Cardiac muscle cell (in vitro differentiated cells and primary cell): ENCODE results near the gene TTC38. TPM values are rescaled to one million over a fixed set of nuclear protein-coding genes. Genes with fewer than 3 reads are reported as not detected.

Experiments used
- DNase-seq, 2 donors: peaks; one replicate each; pipeline versions ENCODE4 v3.0.0 to v3.0.0-alpha.2; 2010 to 2017; ENCODE audit warnings: low read depth in 1 of 2, low spot score in 1 of 2
- H3K27ac ChIP-seq: fragments of 200-600 bp; sonication (generic); 2 replicates; pipeline ENCODE4 v1.5.1; 2016
- H3K27me3 ChIP-seq: fragments of 200-600 bp; sonication (generic); 2 replicates; pipeline ENCODE4 v1.6.0; 2016; ENCODE audit warnings: control low read depth
- H3K36me3 ChIP-seq: fragments of 200-600 bp; sonication (generic); 2 replicates; pipeline ENCODE4 v1.5.1; 2016; ENCODE audit warnings: control low read depth
- H3K4me1 ChIP-seq: fragments of 200-600 bp; sonication (generic); 2 replicates; pipeline ENCODE4 v1.8.1; 2017; ENCODE audit warnings: low read depth, mild to moderate bottlenecking, mixed run types
- H3K4me3 ChIP-seq: fragments of 200-600 bp; sonication (generic); 2 replicates; pipeline ENCODE4 v1.5.1; 2016; ENCODE audit warnings: mild to moderate bottlenecking
- H3K9me3 ChIP-seq: fragments of 200-600 bp; sonication (generic); 2 replicates; pipeline ENCODE4 v1.5.1; 2017; ENCODE audit warnings: low read depth, mild to moderate bottlenecking, control low read depth
- CTCF ChIP-seq: IDR thresholded peaks from 2 replicates; pipeline ENCODE4 v1.5.1; 2012; ENCODE audit warnings: low read depth, mild to moderate bottlenecking, low read length
- polyA plus RNA-seq: library from polyadenylated mRNA; unstranded; fragments of >200 nt; fragmentation: Nextera tagmentation; extraction: Ambion mirVana; gene quantifications from 2 replicates; pipeline ENCODE4 v1.2.1, GENCODE V29; 2016
- total RNA-seq: library from RNA; depleted of rRNA; stranded (reverse); fragments of >200 nt; gene quantifications from 2 replicates; pipeline ENCODE4 v1.2.3, GENCODE V29; 2016

Gene TTC38
- total and polyA plus RNA-seq, 2 experiments from 2014 or later, result 35.1 to 76.2 TPM

GRCh38 chr22:46280063-46280817 is 12.4 kb downstream of the TTC38 start:
- peaks cover 31% of the 10 kb centered on the region for H3K36me3 ChIP-seq
- H3K27ac ChIP-seq, result no peak overlapping the region
- H3K4me1 ChIP-seq, result no peaks in the 10 kb centered on the region
- H3K4me3 ChIP-seq, result no peak overlapping the region
- TF ChIP-seq CTCF, result no peak
- no peaks in the 10 kb centered on the region for H3K27me3 ChIP-seq
- H3K9me3 ChIP-seq, result no peaks in the 10 kb centered on the region
- no peak for DNase-seq

- no peak overlapping the region for H3K4me3 ChIP-seq
- no peaks in the 10 kb centered on the region for H3K27me3 ChIP-seq
- no peak for DNase-seq
- TF ChIP-seq CTCF, result no peak
- H3K9me3 ChIP-seq, result no peaks in the 10 kb centered on the region
- no peaks in the 10 kb centered on the region for H3K4me1 ChIP-seq
- no peak overlapping the region for H3K27ac ChIP-seq
- peaks cover 25% of the 10 kb centered on the region for H3K36me3 ChIP-seq
Measured at GRCh38 chr22:46280999-46281623, 13.3 kb downstream of the TTC38 start.

GRCh38 chr22:46281866-46282678 is 14.3 kb downstream of the TTC38 start:
- Histone ChIP-seq H3K4me1 (no peaks in the 10 kb centered on the region), H3K36me3 (peaks cover 26% of the 10 kb centered on the region), H3K27ac (no peak overlapping the region), H3K4me3 (no peak overlapping the region), H3K27me3 (no peaks in the 10 kb centered on the region), H3K9me3 (no peaks in the 10 kb centered on the region)
- DNase-seq, result no peak
- no peak for TF ChIP-seq CTCF

GRCh38 chr22:46286006-46286405 is 18.2 kb downstream of the TTC38 start:
- H3K27ac ChIP-seq, result no peak overlapping the region
- H3K36me3 ChIP-seq, result peaks cover 17% of the 10 kb centered on the region
- no peaks in the 10 kb centered on the region for H3K9me3 ChIP-seq
- no peak overlapping the region for H3K4me3 ChIP-seq
- no peaks in the 10 kb centered on the region for H3K4me1 ChIP-seq
- no peak for DNase-seq
- no peaks in the 10 kb centered on the region for H3K27me3 ChIP-seq
- TF ChIP-seq CTCF, result no peak

GRCh38 chr22:46286941-46287872 is 19.4 kb downstream of the TTC38 start:
- Histone ChIP-seq H3K36me3 (peaks cover 19% of the 10 kb centered on the region), H3K4me1 (no peaks in the 10 kb centered on the region), H3K27ac (no peak overlapping the region), H3K4me3 (no peak overlapping the region), H3K9me3 (no peaks in the 10 kb centered on the region), H3K27me3 (no peaks in the 10 kb centered on the region)
- DNase-seq, result no peak
- no peak for TF ChIP-seq CTCF
